GM18498 (cell line): ENCODE results near the gene GPRC5C.

Experiments
- ATAC-seq: cut with Tn5 transposase; IDR thresholded peaks from one replicate; pipeline ENCODE4 v1.9.1; 2021; ENCODE audit warnings: mild to moderate bottlenecking, moderate library complexity; ENCODE audit not compliant: unreplicated experiment

The GPRC5C gene

GRCh38 chr17:74431568-74432423 lies at the start of gene GPRC5C:
TSS of gene GPRC5C (plus strand) at chr17:74432088. CDS start at chr17:74439777, 7,689 bp downstream.
- no peak for ATAC-seq

GRCh38 chr17:74383141-74383540 lies 48.7 kb upstream of the GPRC5C start:
- ATAC-seq: no peak

- no peak for ATAC-seq
Observed at GRCh38 chr17:74385201-74385600, 46.7 kb upstream of the GPRC5C start.

- ATAC-seq: no peak
Observed at GRCh38 chr17:74386386-74386785, 45.5 kb upstream of the GPRC5C start.

GRCh38 chr17:74387365-74388218 lies 44.3 kb upstream of the GPRC5C start:
- no peak for ATAC-seq

- no peak for ATAC-seq
Observed at GRCh38 chr17:74389084-74389753, 42.7 kb upstream of the GPRC5C start.

GRCh38 chr17:74389937-74390679 lies 41.8 kb upstream of the GPRC5C start:
- no peak for ATAC-seq

- no peak for ATAC-seq
Observed at GRCh38 chr17:74390680-74391653, 40.9 kb upstream of the GPRC5C start.

- no peak for ATAC-seq
Observed at GRCh38 chr17:74391771-74392170, 40.1 kb upstream of the GPRC5C start.

GRCh38 chr17:74392848-74393247 lies 39.0 kb upstream of the GPRC5C start:
- ATAC-seq: no peak

- ATAC-seq: no peak
Observed at GRCh38 chr17:74393346-74393942, 38.4 kb upstream of the GPRC5C start.

GRCh38 chr17:74394275-74394950 lies 37.5 kb upstream of the GPRC5C start:
- ATAC-seq: no peak

- ATAC-seq: no peak
Observed at GRCh38 chr17:74394977-74395376, 36.9 kb upstream of the GPRC5C start.

GRCh38 chr17:74396567-74396966 lies 35.3 kb upstream of the GPRC5C start:
- ATAC-seq: no peak

- no peak for ATAC-seq
Observed at GRCh38 chr17:74402048-74402447, 29.8 kb upstream of the GPRC5C start.

GRCh38 chr17:74403512-74404137 lies 28.3 kb upstream of the GPRC5C start:
- ATAC-seq: no peak

- ATAC-seq: no peak
Observed at GRCh38 chr17:74404218-74404617, 27.7 kb upstream of the GPRC5C start.

- ATAC-seq: no peak
Observed at GRCh38 chr17:74404789-74405188, 27.1 kb upstream of the GPRC5C start.
